Measurements from ENCODE around the gene CAT. TPM values are rescaled to one million over a fixed set of nuclear protein-coding genes. Genes with fewer than 3 reads are reported as not detected.

Gene CAT
- total and polyA plus RNA-seq, 9 donors: 38.5 to 125 (median 53.9) TPM

GRCh38 chr11:34457607-34458006, 18.9 kb downstream of the CAT start:
- H3K4me3 ChIP-seq: no peak overlapping the region
- intact Hi-C loops (cut with DNase I): no loop called here
- H3K27me3 ChIP-seq: no peaks in the 10 kb centered on the region
- no peak overlapping the region for H3K27ac ChIP-seq
- DNase-seq: no peak
- no peaks in the 10 kb centered on the region for H3K36me3 ChIP-seq
- H3K9me3 ChIP-seq: no peaks in the 10 kb centered on the region
- 89 to 95% (median 92%) methylated on average over 2 of the region's 2 CpGs for WGBS, 3 donors
- H3K4me1 ChIP-seq (ENCODE audit: insufficient read depth): no peaks in the 10 kb centered on the region
- TF ChIP-seq CTCF (IDR thresholded peaks at IDR 0.05) (no peak), POLR2A (IDR thresholded peaks at IDR 0.05) (no peak), EP300 (IDR thresholded peaks at IDR 0.05) (no peak)

- Histone ChIP-seq H3K27me3 (no peaks in the 10 kb centered on the region), H3K4me1 (ENCODE audit: insufficient read depth) (no peaks in the 10 kb centered on the region), H3K27ac (no peak overlapping the region), H3K36me3 (no peaks in the 10 kb centered on the region), H3K4me3 (no peak overlapping the region), H3K9me3 (no peaks in the 10 kb centered on the region)
- intact Hi-C loops (cut with DNase I): no loop called here
- TF ChIP-seq EP300 (IDR thresholded peaks at IDR 0.05) (no peak), CTCF (IDR thresholded peaks at IDR 0.05) (no peak), POLR2A (IDR thresholded peaks at IDR 0.05) (no peak)
- no peak for DNase-seq
- 89 to 93% (median 92%) methylated on average over 4 of the region's 4 CpGs for WGBS, 3 donors
Measured at GRCh38 chr11:34458525-34458924, 19.8 kb downstream of the CAT start.

GRCh38 chr11:34459507-34460162, 20.9 kb downstream of the CAT start:
- Histone ChIP-seq H3K27ac (no peak overlapping the region), H3K4me3 (no peak overlapping the region), H3K4me1 (ENCODE audit: insufficient read depth) (no peaks in the 10 kb centered on the region), H3K36me3 (no peaks in the 10 kb centered on the region), H3K27me3 (no peaks in the 10 kb centered on the region), H3K9me3 (no peaks in the 10 kb centered on the region)
- TF ChIP-seq POLR2A (IDR thresholded peaks at IDR 0.05) (no peak), CTCF (IDR thresholded peaks at IDR 0.05) (no peak), EP300 (IDR thresholded peaks at IDR 0.05) (no peak)
- intact Hi-C loops (cut with DNase I): no loop called here
- no peak for DNase-seq
- WGBS, 3 donors: 85 to 91% (median 89%) methylated on average over 3 of the region's 3 CpGs

GRCh38 chr11:34460278-34460677, 21.5 kb downstream of the CAT start:
- DNase-seq: no peak
- intact Hi-C loops (cut with DNase I): no loop called here
- no peak overlapping the region for H3K4me3 ChIP-seq
- 83 to 85% (median 84%) methylated on average over 4 of the region's 4 CpGs for WGBS, 3 donors
- H3K4me1 ChIP-seq (ENCODE audit: insufficient read depth): no peaks in the 10 kb centered on the region
- no peaks in the 10 kb centered on the region for H3K36me3 ChIP-seq
- TF ChIP-seq EP300 (IDR thresholded peaks at IDR 0.05): no peak
- no peak overlapping the region for H3K27ac ChIP-seq
- no peaks in the 10 kb centered on the region for H3K9me3 ChIP-seq
- H3K27me3 ChIP-seq: no peaks in the 10 kb centered on the region

DNA sequence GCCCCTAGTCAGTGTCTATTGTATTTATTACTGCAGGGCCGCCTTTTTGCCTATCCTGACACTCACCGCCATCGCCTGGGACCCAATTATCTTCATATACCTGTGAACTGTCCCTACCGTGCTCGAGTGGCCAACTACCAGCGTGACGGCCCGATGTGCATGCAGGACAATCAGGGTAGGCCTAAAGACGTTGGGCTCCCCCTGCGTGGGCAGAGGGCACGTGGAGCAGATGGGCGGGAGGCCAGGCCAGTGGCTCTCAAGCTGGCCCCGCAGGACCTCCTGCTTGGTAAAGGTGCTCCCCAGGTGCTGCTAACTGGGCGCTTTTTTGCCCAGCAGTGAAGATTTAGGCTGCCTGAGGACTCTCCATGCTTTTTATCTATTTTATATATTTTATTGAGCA, 22.5 kb downstream of the CAT start:
- TF ChIP-seq CTCF (IDR thresholded peaks at IDR 0.05) (no peak), EP300 (IDR thresholded peaks at IDR 0.05) (no peak), POLR2A (IDR thresholded peaks at IDR 0.05) (no peak)
- 87 to 94% (median 93%) methylated on average over 14 of the region's 14 CpGs for WGBS, 3 donors
- no peaks in the 10 kb centered on the region for H3K4me1 ChIP-seq (ENCODE audit: insufficient read depth)
- no peaks in the 10 kb centered on the region for H3K36me3 ChIP-seq
- H3K27ac ChIP-seq: no peak overlapping the region
- DNase-seq: no peak
- intact Hi-C loops (cut with DNase I): no loop called here
- H3K4me3 ChIP-seq: no peak overlapping the region
- no peaks in the 10 kb centered on the region for H3K9me3 ChIP-seq
- H3K27me3 ChIP-seq: no peaks in the 10 kb centered on the region
